Kidney epithelial cell (primary cell): ENCODE measurements around the gene RPS6KA5. TPM values are rescaled to one million over a fixed set of nuclear protein-coding genes. Genes with fewer than 3 reads are reported as not detected.

ENCODE experiments used
- DNase-seq: peaks from one replicate; pipeline ENCODE4 v3.0.0-alpha.2; 2010; ENCODE audit warnings: low read depth
- H3K27me3 ChIP-seq: 2 replicates; pipeline ENCODE4 v1.6.0; 2011; ENCODE audit warnings: low read length; ENCODE audit not compliant: control insufficient read depth, insufficient read depth
- H3K36me3 ChIP-seq: 2 replicates; pipeline ENCODE4 v1.5.1; 2011; ENCODE audit warnings: low read length; ENCODE audit not compliant: control insufficient read depth, insufficient read depth
- H3K4me3 ChIP-seq: 2 replicates; pipeline ENCODE4 v1.5.1; 2011; ENCODE audit warnings: low read depth, mild to moderate bottlenecking, control low read depth, low read length
- total RNA-seq: library from RNA; depleted of rRNA; stranded (reverse); fragments of >200 nt; gene quantifications from 2 replicates; pipeline ENCODE4 v1.2.3, GENCODE V29; 2015
- TF ChIP-seq, protein P1 (sequence below): IDR thresholded peaks from 2 replicates; pipeline ENCODE4 v1.5.1; 2011; ENCODE audit warnings: mild to moderate bottlenecking, moderate library complexity, low read length, control low read depth, inconsistent platforms; ENCODE audit not compliant: insufficient read depth, poor library complexity, severe bottlenecking

Gene RPS6KA5
- total RNA-seq, 1 donor from 2014 or later: 3.7 TPM

DNA sequence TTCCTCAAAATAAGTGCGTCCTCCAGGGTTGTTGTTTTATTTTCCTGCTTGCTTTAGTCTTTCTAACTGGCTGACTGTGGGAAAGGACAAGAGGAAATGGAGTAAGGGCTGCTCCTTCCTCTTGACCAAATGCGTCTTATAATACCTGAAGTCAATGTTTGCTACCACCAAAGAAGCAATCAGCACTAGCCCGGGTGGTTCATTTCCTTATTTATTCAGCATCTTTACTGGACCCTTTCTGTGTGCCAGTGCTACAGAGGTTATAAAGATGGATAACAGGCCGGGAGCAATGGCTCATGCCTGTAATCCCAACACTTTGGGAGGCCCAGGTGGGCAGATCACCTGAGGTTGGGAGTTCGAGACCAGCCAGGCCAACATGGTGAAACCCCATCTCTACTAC lies 15.1 kb upstream of the RPS6KA5 start:
- TF ChIP-seq, protein P1, sequence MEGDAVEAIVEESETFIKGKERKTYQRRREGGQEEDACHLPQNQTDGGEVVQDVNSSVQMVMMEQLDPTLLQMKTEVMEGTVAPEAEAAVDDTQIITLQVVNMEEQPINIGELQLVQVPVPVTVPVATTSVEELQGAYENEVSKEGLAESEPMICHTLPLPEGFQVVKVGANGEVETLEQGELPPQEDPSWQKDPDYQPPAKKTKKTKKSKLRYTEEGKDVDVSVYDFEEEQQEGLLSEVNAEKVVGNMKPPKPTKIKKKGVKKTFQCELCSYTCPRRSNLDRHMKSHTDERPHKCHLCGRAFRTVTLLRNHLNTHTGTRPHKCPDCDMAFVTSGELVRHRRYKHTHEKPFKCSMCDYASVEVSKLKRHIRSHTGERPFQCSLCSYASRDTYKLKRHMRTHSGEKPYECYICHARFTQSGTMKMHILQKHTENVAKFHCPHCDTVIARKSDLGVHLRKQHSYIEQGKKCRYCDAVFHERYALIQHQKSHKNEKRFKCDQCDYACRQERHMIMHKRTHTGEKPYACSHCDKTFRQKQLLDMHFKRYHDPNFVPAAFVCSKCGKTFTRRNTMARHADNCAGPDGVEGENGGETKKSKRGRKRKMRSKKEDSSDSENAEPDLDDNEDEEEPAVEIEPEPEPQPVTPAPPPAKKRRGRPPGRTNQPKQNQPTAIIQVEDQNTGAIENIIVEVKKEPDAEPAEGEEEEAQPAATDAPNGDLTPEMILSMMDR: no peak
- Histone ChIP-seq H3K4me3 (no peak overlapping the region), H3K36me3 (no peaks in the 10 kb centered on the region), H3K27me3 (no peaks in the 10 kb centered on the region)
- no peak for DNase-seq

DNA sequence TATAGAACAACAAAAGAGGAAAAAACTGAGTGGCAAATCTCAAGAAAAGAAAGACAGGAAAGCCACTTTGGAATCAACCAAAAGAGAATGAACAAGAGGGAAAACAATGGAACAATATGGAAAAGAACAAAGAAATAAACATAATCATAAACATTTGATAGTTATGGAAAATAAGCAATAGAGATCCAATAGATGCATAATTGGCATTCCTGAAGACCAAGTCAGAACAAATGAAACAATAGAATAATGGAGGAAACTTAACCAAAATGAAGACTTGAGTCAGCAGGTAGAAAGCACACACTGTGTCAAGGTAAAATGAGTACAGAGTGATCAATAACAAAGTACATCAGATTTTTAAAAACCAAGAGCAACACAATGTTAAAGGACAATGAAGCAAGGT lies 10.1 kb upstream of the RPS6KA5 start:
- no peaks in the 10 kb centered on the region for H3K36me3 ChIP-seq
- DNase-seq: no peak
- no peaks in the 10 kb centered on the region for H3K27me3 ChIP-seq
- H3K4me3 ChIP-seq: no peak overlapping the region
- TF ChIP-seq, protein P1: no peak

DNA sequence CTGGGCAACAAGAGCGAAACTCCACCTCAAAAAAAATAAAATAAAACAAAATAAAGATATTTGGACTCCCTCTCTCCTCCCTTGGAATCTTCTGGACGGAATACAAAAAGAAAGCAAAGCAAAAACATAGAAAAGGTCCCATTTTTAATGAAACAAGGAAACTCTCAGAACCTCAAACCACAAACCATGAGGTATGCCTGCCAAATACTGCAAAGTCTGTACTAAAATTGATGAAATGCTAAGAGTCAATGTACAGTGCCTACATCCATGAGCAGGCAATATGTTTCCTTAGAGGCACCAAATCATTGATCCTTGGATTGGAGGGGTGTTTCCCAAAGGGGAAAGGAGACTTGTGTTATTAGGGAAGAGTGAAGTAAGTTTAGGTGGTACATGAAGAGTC lies 8.2 kb upstream of the RPS6KA5 start:
- TF ChIP-seq, protein P1: no peak
- H3K4me3 ChIP-seq: no peak overlapping the region
- H3K27me3 ChIP-seq: no peaks in the 10 kb centered on the region
- no peaks in the 10 kb centered on the region for H3K36me3 ChIP-seq
- no peak for DNase-seq

DNA sequence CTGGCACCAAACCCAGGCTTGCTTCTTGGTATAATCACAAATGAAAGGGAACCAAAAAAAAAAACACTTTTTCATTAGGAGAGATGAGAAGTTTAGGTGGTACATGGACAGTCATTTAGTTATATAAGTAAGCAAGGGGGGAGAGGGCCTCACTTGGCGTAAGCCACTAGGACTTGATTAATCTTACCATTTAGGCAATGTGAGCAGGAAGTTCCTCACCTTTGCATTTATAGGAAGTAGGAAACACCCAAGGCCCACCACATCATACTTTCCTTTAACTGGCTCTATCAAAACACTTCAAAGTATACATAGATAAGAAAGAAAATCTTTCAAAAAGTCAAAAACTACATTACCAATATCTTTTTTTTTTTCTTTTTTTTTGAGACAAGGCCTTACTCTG lies 6.7 kb upstream of the RPS6KA5 start:
- TF ChIP-seq, protein P1: no peak
- no peak for DNase-seq
- Histone ChIP-seq H3K4me3 (no peak overlapping the region), H3K36me3 (no peaks in the 10 kb centered on the region), H3K27me3 (no peaks in the 10 kb centered on the region)

DNA sequence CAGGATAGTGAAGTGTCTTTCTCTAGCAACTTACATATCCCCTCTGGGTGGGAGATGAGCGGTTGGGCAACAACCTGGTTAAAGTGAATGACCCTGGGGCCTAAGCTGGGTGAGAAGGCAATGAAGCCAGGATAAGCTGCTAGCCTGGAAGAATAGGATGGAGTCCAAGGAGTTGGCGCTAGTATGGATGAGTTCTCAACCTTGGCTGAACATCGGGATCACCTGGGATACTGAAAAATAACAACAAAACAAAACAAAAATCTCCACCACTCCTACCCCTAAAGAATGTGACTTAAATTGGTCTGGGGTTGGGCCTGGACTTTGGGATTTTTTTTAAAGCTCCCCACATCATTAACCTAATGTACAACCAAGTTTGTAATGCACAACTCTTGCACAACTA lies 4.8 kb upstream of the RPS6KA5 start:
- Histone ChIP-seq H3K36me3 (no peaks in the 10 kb centered on the region), H3K4me3 (no peak overlapping the region), H3K27me3 (no peaks in the 10 kb centered on the region)
- TF ChIP-seq, protein P1: no peak
- no peak for DNase-seq

DNA sequence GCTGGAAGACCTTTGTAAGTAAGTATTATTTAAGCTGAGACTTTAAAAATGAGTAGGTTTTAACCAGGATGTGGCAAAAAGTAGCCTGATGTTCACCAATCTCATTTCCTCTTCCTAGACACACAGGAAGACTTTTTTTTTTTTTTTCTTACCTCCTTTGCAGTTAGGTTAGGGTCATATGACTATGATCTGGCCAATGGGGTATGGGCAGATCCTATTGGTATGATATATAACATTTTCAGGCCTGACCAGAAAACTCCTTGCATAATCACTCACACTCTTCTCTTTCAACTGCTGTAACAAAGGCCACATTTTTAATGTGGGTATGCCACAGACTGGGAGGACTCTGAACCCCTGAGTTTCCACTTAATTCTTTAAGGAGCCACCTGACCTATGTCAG lies 2.7 kb upstream of the RPS6KA5 start:
- TF ChIP-seq, protein P1: no peak
- DNase-seq: no peak
- no peaks in the 10 kb centered on the region for H3K27me3 ChIP-seq
- no peak overlapping the region for H3K4me3 ChIP-seq
- no peaks in the 10 kb centered on the region for H3K36me3 ChIP-seq
